ENCODE measurements around the gene RUNX2. TPM values are rescaled to one million over a fixed set of nuclear protein-coding genes. Genes with fewer than 3 reads are reported as not detected.
A peak's percentile ranks its signal among the peaks of the same experiment; 100 is the strongest.

The RUNX2 gene
- total and polyA plus RNA-seq, 9 of the 15 experiments (the other 6 are each of a cell fraction or from before 2014, with no cell fraction given) = 0.29 to 1.00 (median 0.43) TPM

- TF ChIP-seq ZBTB17 (CRISPR knock-in tag; IDR thresholded peaks at IDR 0.05) (0 out of 2 replicates have a peak, but pooled peaks have one; percentile 29), MEIS2 (IDR thresholded peaks at IDR 0.05; ENCODE audit: partially characterized antibody) (peak; percentile 68), SMC3 (conservative IDR thresholded peaks at IDR 0.05; ENCODE audit: insufficient read depth, low read depth, low read length) (peak; percentile 49), CREM (IDR thresholded peaks at IDR 0.05; ENCODE audit: low read depth) (0 out of 2 replicates have a peak, but pooled peaks have one; percentile 23), MEF2D (tag; conservative IDR thresholded peaks at IDR 0.05; ENCODE audit: low read depth) (no peak), CHD4 (IDR thresholded peaks at IDR 0.05; ENCODE audit: insufficient read depth, insufficient replicate concordance, low read depth, low read length, poor library complexity, severe bottlenecking) (no peak), RAD21 (CRISPR knock-in tag; conservative IDR thresholded peaks at IDR 0.05 in 1 of 2, IDR thresholded peaks at IDR 0.05 in 1 of 2) (peak; percentile 22 to 51; a peak in 3 of 4 replicates), MCM5 (IDR thresholded peaks at IDR 0.05; ENCODE audit: low read depth) (no peak)
- TF ChIP-seq, protein P1, sequence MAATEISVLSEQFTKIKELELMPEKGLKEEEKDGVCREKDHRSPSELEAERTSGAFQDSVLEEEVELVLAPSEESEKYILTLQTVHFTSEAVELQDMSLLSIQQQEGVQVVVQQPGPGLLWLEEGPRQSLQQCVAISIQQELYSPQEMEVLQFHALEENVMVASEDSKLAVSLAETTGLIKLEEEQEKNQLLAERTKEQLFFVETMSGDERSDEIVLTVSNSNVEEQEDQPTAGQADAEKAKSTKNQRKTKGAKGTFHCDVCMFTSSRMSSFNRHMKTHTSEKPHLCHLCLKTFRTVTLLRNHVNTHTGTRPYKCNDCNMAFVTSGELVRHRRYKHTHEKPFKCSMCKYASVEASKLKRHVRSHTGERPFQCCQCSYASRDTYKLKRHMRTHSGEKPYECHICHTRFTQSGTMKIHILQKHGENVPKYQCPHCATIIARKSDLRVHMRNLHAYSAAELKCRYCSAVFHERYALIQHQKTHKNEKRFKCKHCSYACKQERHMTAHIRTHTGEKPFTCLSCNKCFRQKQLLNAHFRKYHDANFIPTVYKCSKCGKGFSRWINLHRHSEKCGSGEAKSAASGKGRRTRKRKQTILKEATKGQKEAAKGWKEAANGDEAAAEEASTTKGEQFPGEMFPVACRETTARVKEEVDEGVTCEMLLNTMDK (IDR thresholded peaks at IDR 0.05; ENCODE audit: borderline replicate concordance, insufficient read depth, low read depth, low read length, poor library complexity, severe bottlenecking) = peak; percentile 15
- TF ChIP-seq, protein P2, sequence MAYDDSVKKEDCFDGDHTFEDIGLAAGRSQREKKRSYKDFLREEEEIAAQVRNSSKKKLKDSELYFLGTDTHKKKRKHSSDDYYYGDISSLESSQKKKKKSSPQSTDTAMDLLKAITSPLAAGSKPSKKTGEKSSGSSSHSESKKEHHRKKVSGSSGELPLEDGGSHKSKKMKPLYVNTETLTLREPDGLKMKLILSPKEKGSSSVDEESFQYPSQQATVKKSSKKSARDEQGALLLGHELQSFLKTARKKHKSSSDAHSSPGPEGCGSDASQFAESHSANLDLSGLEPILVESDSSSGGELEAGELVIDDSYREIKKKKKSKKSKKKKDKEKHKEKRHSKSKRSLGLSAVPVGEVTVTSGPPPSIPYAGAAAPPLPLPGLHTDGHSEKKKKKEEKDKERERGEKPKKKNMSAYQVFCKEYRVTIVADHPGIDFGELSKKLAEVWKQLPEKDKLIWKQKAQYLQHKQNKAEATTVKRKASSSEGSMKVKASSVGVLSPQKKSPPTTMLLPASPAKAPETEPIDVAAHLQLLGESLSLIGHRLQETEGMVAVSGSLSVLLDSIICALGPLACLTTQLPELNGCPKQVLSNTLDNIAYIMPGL (CRISPR knock-in tag; IDR thresholded peaks at IDR 0.05) = 0 out of 2 replicates have a peak, but pooled peaks have one; percentile 64
Observed at GRCh38 chr6:45500924-45501816, 173.0 kb downstream of the RUNX2 start (continued).

Data from K562 (cell line).